Raji (cell line): ENCODE results near the gene POLD2.
A peak's percentile ranks its signal among the peaks of the same experiment; 100 is the strongest.

ENCODE experiments used
- POLR2A ChIP-seq: IDR thresholded peaks from 2 replicates; pipeline ENCODE4 v1.6.1; 2011; ENCODE audit warnings: low read depth, low read length, control low read depth; ENCODE audit not compliant: insufficient read depth

POLD2 gene

GRCh38 chr7:44128721-44129582 is 5.6 kb upstream of the POLD2 start:
- TF ChIP-seq POLR2A = no peak

- TF ChIP-seq POLR2A = no peak
Observed at GRCh38 chr7:44127161-44127560, 3.8 kb upstream of the POLD2 start.

- no peak for TF ChIP-seq POLR2A
Observed at GRCh38 chr7:44124822-44125202, 1.5 kb upstream of the POLD2 start.

GRCh38 chr7:44122529-44122928 is 819 bp downstream of the POLD2 start:
- no peak for TF ChIP-seq POLR2A

GRCh38 chr7:44121761-44122420 is 1.5 kb downstream of the POLD2 start:
- TF ChIP-seq POLR2A = 0 out of 2 replicates have a peak, but pooled peaks have one; percentile 7

- TF ChIP-seq POLR2A = no peak
Observed at GRCh38 chr7:44120395-44120794, 3.0 kb downstream of the POLD2 start.

- TF ChIP-seq POLR2A = no peak
Observed at GRCh38 chr7:44119829-44120380, 3.4 kb downstream of the POLD2 start.

- no peak for TF ChIP-seq POLR2A
Observed at GRCh38 chr7:44117801-44118429, 5.4 kb downstream of the POLD2 start.

GRCh38 chr7:44116789-44117666 is 6.3 kb downstream of the POLD2 start:
- no peak for TF ChIP-seq POLR2A

- no peak for TF ChIP-seq POLR2A
Observed at GRCh38 chr7:44116087-44116788, 7.1 kb downstream of the POLD2 start.

GRCh38 chr7:44114586-44115310 is 8.6 kb downstream of the POLD2 start:
- TF ChIP-seq POLR2A = no peak

- no peak for TF ChIP-seq POLR2A
Observed at GRCh38 chr7:44113764-44114354, 9.5 kb downstream of the POLD2 start.
